H9 (cell line): ENCODE data around the gene SERTM2. TPM values are rescaled to one million over a fixed set of nuclear protein-coding genes. Genes with fewer than 3 reads are reported as not detected.

Experiments used
- DNase-seq: peaks from one replicate; pipeline ENCODE4 v3.0.0-alpha.2; 2017
- H2AFZ ChIP-seq: one replicate; pipeline ENCODE4 v1.6.1; 2013; ENCODE audit warnings: mild to moderate bottlenecking, low read length, control low read depth, moderate library complexity
- H2AK5ac ChIP-seq: 2 replicates; pipeline ENCODE4 v1.6.1; 2013; ENCODE audit warnings: low read length, control low read depth, mixed read lengths; ENCODE audit not compliant: insufficient read length
- H2BK120ac ChIP-seq: one replicate; pipeline ENCODE4 v1.6.1; 2013; ENCODE audit warnings: low read depth, mild to moderate bottlenecking, low read length, control low read depth, inconsistent platforms; ENCODE audit not compliant: poor library complexity, severe bottlenecking
- H2BK12ac ChIP-seq: 2 replicates; pipeline ENCODE4 v1.6.1; 2013; ENCODE audit warnings: low read length, control low read depth, mixed read lengths, low read depth; ENCODE audit not compliant: insufficient read length
- H2BK15ac ChIP-seq: 2 replicates; pipeline ENCODE4 v1.6.1; 2013; ENCODE audit warnings: low read depth, low read length, control low read depth
- H2BK20ac ChIP-seq: one replicate; pipeline ENCODE4 v1.6.1; 2013; ENCODE audit warnings: low read depth, mild to moderate bottlenecking, low read length, control low read depth, inconsistent platforms; ENCODE audit not compliant: poor library complexity, severe bottlenecking
- H2BK5ac ChIP-seq: 2 replicates; pipeline ENCODE4 v1.6.1; 2013; ENCODE audit warnings: low read length, control low read depth, mixed read lengths; ENCODE audit not compliant: insufficient read length
- H3K14ac ChIP-seq: 2 replicates; pipeline ENCODE4 v1.6.1; 2013; ENCODE audit warnings: low read length, control low read depth; ENCODE audit not compliant: insufficient read depth
- H3K18ac ChIP-seq: 2 replicates; pipeline ENCODE4 v1.6.1; 2013; ENCODE audit warnings: low read depth, mild to moderate bottlenecking, mixed read lengths, low read length, control low read depth; ENCODE audit not compliant: insufficient read length
- H3K23ac ChIP-seq: 2 replicates; pipeline ENCODE4 v1.6.1; 2013; ENCODE audit warnings: low read length, control low read depth, mixed read lengths, low read depth; ENCODE audit not compliant: insufficient read length
- H3K23me2 ChIP-seq: 2 replicates; pipeline ENCODE4 v1.6.1; 2013; ENCODE audit warnings: low read depth, mild to moderate bottlenecking, mixed read lengths, low read length, control low read depth; ENCODE audit not compliant: insufficient read length, poor library complexity, severe bottlenecking
- H3K27ac ChIP-seq: 2 replicates; pipeline ENCODE4 v1.5.1; 2013; ENCODE audit warnings: low read length, control low read depth, mixed read lengths, low read depth; ENCODE audit not compliant: insufficient read length
- H3K27me3 ChIP-seq: 2 replicates; pipeline ENCODE4 v1.6.1; 2013; ENCODE audit warnings: low read length, control low read depth, inconsistent platforms; ENCODE audit not compliant: insufficient read depth
- H3K4ac ChIP-seq: 2 replicates; pipeline ENCODE4 v1.6.1; 2013; ENCODE audit warnings: low read depth, mild to moderate bottlenecking, control low read depth, inconsistent platforms, low read length, moderate library complexity
- H3K4me1 ChIP-seq: 2 replicates; pipeline ENCODE4 v1.6.1; 2013; ENCODE audit warnings: low read length, control low read depth, inconsistent platforms; ENCODE audit not compliant: insufficient read depth
- H3K4me2 ChIP-seq: 2 replicates; pipeline ENCODE4 v1.6.1; 2013; ENCODE audit warnings: low read length, control low read depth, mixed read lengths; ENCODE audit not compliant: insufficient read length, insufficient read depth
- H3K56ac ChIP-seq: 2 replicates; pipeline ENCODE4 v1.6.1; 2013; ENCODE audit warnings: low read depth, mild to moderate bottlenecking, mixed read lengths, low read length, control low read depth; ENCODE audit not compliant: insufficient read length
- H3K79me1 ChIP-seq: 2 replicates; pipeline ENCODE4 v1.6.1; 2013; ENCODE audit warnings: low read depth, mild to moderate bottlenecking, moderate library complexity, low read length, control low read depth, inconsistent platforms; ENCODE audit not compliant: insufficient read depth, poor library complexity, severe bottlenecking
- H3K79me2 ChIP-seq: 2 replicates; pipeline ENCODE4 v1.6.1; 2013; ENCODE audit warnings: low read length, control low read depth, inconsistent platforms; ENCODE audit not compliant: insufficient read depth
- H3K9ac ChIP-seq: 2 replicates; pipeline ENCODE4 v1.6.1; 2013; ENCODE audit warnings: low read length, control low read depth, mixed read lengths; ENCODE audit not compliant: insufficient read length; ENCODE audit errors: extremely low read depth
- H3K9me3 ChIP-seq: one replicate; pipeline ENCODE4 v1.6.1; 2013; ENCODE audit warnings: low read depth, low read length, inconsistent platforms; ENCODE audit not compliant: control insufficient read depth
- H3T11ph ChIP-seq: one replicate; pipeline ENCODE4 v1.6.1; 2013; ENCODE audit warnings: mild to moderate bottlenecking, low read length, control low read depth, inconsistent platforms
- H4K20me1 ChIP-seq: one replicate; pipeline ENCODE4 v1.6.1; 2013; ENCODE audit not compliant: control insufficient read depth, insufficient read length, insufficient read depth
- H4K5ac ChIP-seq: 2 replicates; pipeline ENCODE4 v1.6.1; 2013; ENCODE audit warnings: low read depth, mild to moderate bottlenecking, mixed read lengths, low read length, control low read depth; ENCODE audit not compliant: insufficient read length
- H4K8ac ChIP-seq: replicated peaks from 2 replicates; pipeline ENCODE4 v1.6.1; 2013; ENCODE audit warnings: low read length, control low read depth, mixed read lengths, low read depth; ENCODE audit not compliant: insufficient read length
- H4K91ac ChIP-seq: 2 replicates; pipeline ENCODE4 v1.6.1; 2013; ENCODE audit warnings: low read depth, mild to moderate bottlenecking, moderate library complexity, mixed read lengths, low read length, control low read depth; ENCODE audit not compliant: insufficient read length
- H3K27ac Mint-ChIP-seq, 3 experiments: 2 replicates in 2 of 3; 3 replicates in 1 of 3; pipeline ENCODE4 v1.8.0; 2020 to 2021; ENCODE audit warnings: mixed read lengths in 3 of 3, mild to moderate bottlenecking in 1 of 3, moderate library complexity in 1 of 3
- H3K27me3 Mint-ChIP-seq: 2 replicates; pipeline ENCODE4 v1.8.0; 2021; ENCODE audit warnings: low read depth, mild to moderate bottlenecking, moderate library complexity, mixed read lengths
- H3K36me3 Mint-ChIP-seq, 3 experiments: 2 replicates in 2 of 3; 3 replicates in 1 of 3; pipeline ENCODE4 v1.8.0; 2020 to 2021; ENCODE audit warnings: low read depth in 3 of 3, mixed read lengths in 3 of 3; ENCODE audit not compliant: insufficient read depth in 1 of 3
- H3K4me1 Mint-ChIP-seq, 2 experiments: 2 replicates each; pipeline ENCODE4 v1.8.0; 2020; ENCODE audit warnings: mixed read lengths in 2 of 2
- H3K4me3 Mint-ChIP-seq, 2 experiments: 2 replicates in 1 of 2; 3 replicates in 1 of 2; pipeline ENCODE4 v1.8.0; 2020 to 2021; ENCODE audit warnings: mild to moderate bottlenecking in 2 of 2, mixed read lengths in 2 of 2, moderate library complexity in 1 of 2
- H3K9me3 Mint-ChIP-seq, 2 experiments: 2 replicates in 1 of 2; 3 replicates in 1 of 2; pipeline ENCODE4 v1.8.0; 2020; ENCODE audit warnings: mild to moderate bottlenecking in 2 of 2, mixed read lengths in 2 of 2, moderate library complexity in 1 of 2
- WGBS: extraction: QIAGEN DNeasy Blood & Tissue Kit; methylation state at CpG from one replicate; pipeline ENCODE4 v1.1.7; 2013; ENCODE audit warnings: missing lambda C conversion rate, low lambda C conversion rate, mixed read lengths; ENCODE audit not compliant: insufficient read length; ENCODE audit errors: extremely low coverage; 5-methylcytosine and 5-hydroxymethylcytosine counted together
- total RNA-seq: library from RNA; stranded (reverse); gene quantifications from 2 replicates; pipeline ENCODE4 v1.2.1, GENCODE V29; 2021
- TF ChIP-seq, protein P1 (sequence below): fragments of 200-600 bp; sonication (generic); conservative IDR thresholded peaks from 3 replicates; pipeline ENCODE4 v1.8.0; 2021; ENCODE audit warnings: antibody characterized with exemption, mild to moderate bottlenecking

SERTM2 gene
- total RNA-seq, 1 experiment from 2014 or later = 0.22 TPM

DNA sequence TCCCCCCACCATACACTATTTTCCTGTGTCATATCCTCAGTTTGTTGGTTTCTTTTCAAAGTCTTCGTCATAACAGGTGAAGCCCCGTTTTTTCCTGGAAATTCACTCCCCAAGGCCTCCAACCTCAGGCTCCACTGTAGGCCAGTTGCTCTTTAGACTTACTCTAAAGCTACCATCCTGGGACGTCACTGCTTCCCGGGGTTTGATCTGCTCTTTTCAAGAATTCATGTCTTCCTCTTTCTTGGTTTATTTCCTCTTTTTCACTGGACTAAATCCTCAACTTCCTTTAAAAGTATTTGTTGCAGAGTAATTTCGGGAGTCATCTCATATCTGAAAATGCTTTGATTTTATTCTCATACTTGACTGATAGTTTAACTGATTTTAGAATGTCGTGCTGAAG lies 6.5 kb upstream of the SERTM2 start:
- no peaks in the 10 kb centered on the region for H3K4me1 ChIP-seq
- no peaks in the 10 kb centered on the region for H4K20me1 ChIP-seq
- H4K5ac ChIP-seq = no peak overlapping the region
- no peak overlapping the region for H2BK5ac ChIP-seq
- H2BK20ac ChIP-seq = no peak overlapping the region
- Mint-ChIP-seq H3K27ac (no peak overlapping the region), H3K4me3 (no peak overlapping the region), H3K27me3 (no peaks in the 10 kb centered on the region), H3K9me3 (no peaks in the 10 kb centered on the region), H3K4me1 (no peaks in the 10 kb centered on the region), H3K36me3 (no peaks in the 10 kb centered on the region)
- H3K27me3 ChIP-seq = no peaks in the 10 kb centered on the region
- no peaks in the 10 kb centered on the region for H3K79me1 ChIP-seq
- no peak overlapping the region for H3K4ac ChIP-seq
- no peak for DNase-seq
- H3K9ac ChIP-seq = no peak overlapping the region
- H3K27ac ChIP-seq = no peak overlapping the region
- no peak overlapping the region for H2AK5ac ChIP-seq
- H3T11ph ChIP-seq = no peak overlapping the region
- H2BK15ac ChIP-seq = no peak overlapping the region
- H3K23ac ChIP-seq = no peak overlapping the region
- no peak overlapping the region for H4K91ac ChIP-seq
- no peak overlapping the region for H3K56ac ChIP-seq
- no peak overlapping the region for H2BK120ac ChIP-seq
- H3K18ac ChIP-seq = no peak overlapping the region
- H2AFZ ChIP-seq = no peak overlapping the region
- H3K79me2 ChIP-seq = no peaks in the 10 kb centered on the region
- TF ChIP-seq, protein P1, sequence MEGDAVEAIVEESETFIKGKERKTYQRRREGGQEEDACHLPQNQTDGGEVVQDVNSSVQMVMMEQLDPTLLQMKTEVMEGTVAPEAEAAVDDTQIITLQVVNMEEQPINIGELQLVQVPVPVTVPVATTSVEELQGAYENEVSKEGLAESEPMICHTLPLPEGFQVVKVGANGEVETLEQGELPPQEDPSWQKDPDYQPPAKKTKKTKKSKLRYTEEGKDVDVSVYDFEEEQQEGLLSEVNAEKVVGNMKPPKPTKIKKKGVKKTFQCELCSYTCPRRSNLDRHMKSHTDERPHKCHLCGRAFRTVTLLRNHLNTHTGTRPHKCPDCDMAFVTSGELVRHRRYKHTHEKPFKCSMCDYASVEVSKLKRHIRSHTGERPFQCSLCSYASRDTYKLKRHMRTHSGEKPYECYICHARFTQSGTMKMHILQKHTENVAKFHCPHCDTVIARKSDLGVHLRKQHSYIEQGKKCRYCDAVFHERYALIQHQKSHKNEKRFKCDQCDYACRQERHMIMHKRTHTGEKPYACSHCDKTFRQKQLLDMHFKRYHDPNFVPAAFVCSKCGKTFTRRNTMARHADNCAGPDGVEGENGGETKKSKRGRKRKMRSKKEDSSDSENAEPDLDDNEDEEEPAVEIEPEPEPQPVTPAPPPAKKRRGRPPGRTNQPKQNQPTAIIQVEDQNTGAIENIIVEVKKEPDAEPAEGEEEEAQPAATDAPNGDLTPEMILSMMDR = no peak
- WGBS = no CpG with 5 or more reads among the region's 6 CpGs
- no peak overlapping the region for H2BK12ac ChIP-seq
- no peak overlapping the region for H4K8ac ChIP-seq
- H3K9me3 ChIP-seq = no peaks in the 10 kb centered on the region
- H3K23me2 ChIP-seq = no peaks in the 10 kb centered on the region
- H3K14ac ChIP-seq = no peak overlapping the region
- H3K4me2 ChIP-seq = no peak overlapping the region
